ENCODE results near the gene HERPUD1. TPM values are rescaled to one million over a fixed set of nuclear protein-coding genes. Genes with fewer than 3 reads are reported as not detected.

The HERPUD1 gene
- total RNA-seq, 1 experiment from 2014 or later = 28.9 TPM

GRCh38 chr16:56953006-56953405 is 21.1 kb downstream of the HERPUD1 start:
- Histone ChIP-seq H3K18ac (ENCODE audit: insufficient read length, low read depth, low read length) (no peak overlapping the region), H4K5ac (ENCODE audit: insufficient read length, low read depth, low read length) (no peak overlapping the region), H4K91ac (ENCODE audit: insufficient read length, low read depth, low read length) (no peak overlapping the region), H2AFZ (ENCODE audit: low read length) (no peak overlapping the region), H3K4me1 (ENCODE audit: insufficient read depth, low read length) (no peaks in the 10 kb centered on the region), H2BK12ac (ENCODE audit: insufficient read length, low read depth, low read length) (no peak overlapping the region), H3K27me3 (ENCODE audit: insufficient read depth, low read length) (no peaks in the 10 kb centered on the region), H2BK20ac (ENCODE audit: low read depth, low read length, poor library complexity, severe bottlenecking) (no peak overlapping the region), H2BK120ac (ENCODE audit: low read depth, low read length, poor library complexity, severe bottlenecking) (no peak overlapping the region), H3K14ac (ENCODE audit: insufficient read depth, low read length) (no peak overlapping the region), H3K9me3 (ENCODE audit: control insufficient read depth, low read depth, low read length) (no peaks in the 10 kb centered on the region), H3T11ph (ENCODE audit: low read length) (no peak overlapping the region), H3K4ac (ENCODE audit: low read depth, low read length) (no peak overlapping the region), H4K20me1 (ENCODE audit: control insufficient read depth, insufficient read depth, insufficient read length) (no peaks in the 10 kb centered on the region), H4K8ac (replicated peaks; ENCODE audit: insufficient read length, low read depth, low read length) (no peak overlapping the region), H3K23ac (ENCODE audit: insufficient read length, low read depth, low read length) (no peak overlapping the region), H2BK15ac (ENCODE audit: low read depth, low read length) (no peak overlapping the region), H3K23me2 (ENCODE audit: insufficient read length, low read depth, low read length, poor library complexity, severe bottlenecking) (no peaks in the 10 kb centered on the region), H3K9ac (ENCODE audit: extremely low read depth, insufficient read length, low read length) (no peak overlapping the region), H3K79me2 (ENCODE audit: insufficient read depth, low read length) (no peaks in the 10 kb centered on the region), H3K4me2 (ENCODE audit: insufficient read depth, insufficient read length, low read length) (no peak overlapping the region), H3K27ac (ENCODE audit: insufficient read length, low read depth, low read length) (no peak overlapping the region), H2BK5ac (ENCODE audit: insufficient read length, low read length) (no peak overlapping the region), H2AK5ac (ENCODE audit: insufficient read length, low read length) (no peak overlapping the region), H3K79me1 (ENCODE audit: insufficient read depth, low read depth, low read length, poor library complexity, severe bottlenecking) (no peaks in the 10 kb centered on the region), H3K56ac (ENCODE audit: insufficient read length, low read depth, low read length) (no peak overlapping the region)
- Mint-ChIP-seq H3K9me3 (peaks cover 3 to 11% of the 10 kb centered on the region in 2 experiments; a peak in 3 of 5 replicates), H3K4me3 (no peak overlapping the region), H3K27ac (peak overlapping the region in 1 of 3 experiments; percentile 70; a peak in 1 of 7 replicates), H3K4me1 (peaks cover 3% of the 10 kb centered on the region in 2 experiments; a peak in 1 of 4 replicates), H3K27me3 (ENCODE audit: low read depth) (no peaks in the 10 kb centered on the region), H3K36me3 (ENCODE audit: insufficient read depth in 1 of 3, low read depth in 3 of 3) (no peaks in the 10 kb centered on the region; a peak in 1 of 7 replicates)
- no peak for DNase-seq
- WGBS (ENCODE audit: extremely low coverage, insufficient read length, low lambda C conversion rate) = no CpG with 5 or more reads among the region's 6 CpGs
- no peak for TF ChIP-seq CTCF (conservative IDR thresholded peaks at IDR 0.05)

All from H9 (cell line).